Urinary bladder (tissue), 4 donors: ENCODE results near the gene VPS39. TPM values are rescaled to one million over a fixed set of nuclear protein-coding genes. Genes with fewer than 3 reads are reported as not detected.

Source experiments
- DNase-seq: peaks from one replicate; pipeline ENCODE4 v3.0.0-alpha.2; 2015; ENCODE audit errors: extremely low spot score
- H3K27ac ChIP-seq: one replicate; pipeline ENCODE4 v1.5.1; 2013; ENCODE audit warnings: low read depth, mild to moderate bottlenecking, moderate library complexity
- H3K36me3 ChIP-seq: one replicate; pipeline ENCODE4 v1.6.1; 2013; ENCODE audit warnings: mild to moderate bottlenecking, moderate library complexity; ENCODE audit not compliant: insufficient read depth
- H3K4me1 ChIP-seq: one replicate; pipeline ENCODE4 v1.6.1; 2013; ENCODE audit warnings: mild to moderate bottlenecking, moderate library complexity; ENCODE audit not compliant: insufficient read depth
- H3K4me3 ChIP-seq: one replicate; pipeline ENCODE4 v1.5.1; 2013; ENCODE audit warnings: low read depth, low read length
- WGBS: extraction: QIAGEN DNeasy Blood & Tissue Kit; methylation state at CpG from one replicate; pipeline ENCODE4 v1.1.7; 2013; 5-methylcytosine and 5-hydroxymethylcytosine counted together
- polyA plus RNA-seq: library from polyadenylated mRNA; stranded (reverse); fragments of 200-250 nt; gene quantifications from one replicate; pipeline ENCODE4 v1.2.3, GENCODE V29; 2013
- total RNA-seq: library from RNA; depleted of rRNA; stranded (reverse); fragments of >200 nt; gene quantifications from one replicate; pipeline ENCODE4 v1.2.3, GENCODE V29; 2014
- donor health status: healthy with polysubstance abuse.
- donor health status: healthy.

VPS39 gene
- total and polyA plus RNA-seq, 2 donors, result 43.8 to 57.3 TPM

- no peaks in the 10 kb centered on the region for H3K4me1 ChIP-seq
- WGBS, result 82% methylated on average over 21 of the region's 21 CpGs
- DNase-seq, result no peak
- H3K36me3 ChIP-seq, result no peaks in the 10 kb centered on the region
- no peak overlapping the region for H3K27ac ChIP-seq
- H3K4me3 ChIP-seq, result no peak overlapping the region
These were observed 66.1 kb downstream of the VPS39 start for GRCh38 chr15:42141795-42142667.

GRCh38 chr15:42141246-42141645 is 66.9 kb downstream of the VPS39 start:
- Histone ChIP-seq H3K36me3 (no peaks in the 10 kb centered on the region), H3K27ac (no peak overlapping the region), H3K4me3 (no peak overlapping the region), H3K4me1 (no peaks in the 10 kb centered on the region)
- no peak for DNase-seq
- 84% methylated on average over 7 of the region's 7 CpGs for WGBS

GRCh38 chr15:42140383-42141070 is 67.6 kb downstream of the VPS39 start:
- WGBS, result 80% methylated on average over 8 of the region's 8 CpGs
- H3K4me1 ChIP-seq, result no peaks in the 10 kb centered on the region
- no peak overlapping the region for H3K27ac ChIP-seq
- DNase-seq, result no peak
- H3K4me3 ChIP-seq, result no peak overlapping the region
- no peaks in the 10 kb centered on the region for H3K36me3 ChIP-seq

- no peaks in the 10 kb centered on the region for H3K36me3 ChIP-seq
- WGBS, result 82% methylated on average over 6 of the region's 6 CpGs
- H3K27ac ChIP-seq, result no peak overlapping the region
- H3K4me3 ChIP-seq, result no peak overlapping the region
- no peaks in the 10 kb centered on the region for H3K4me1 ChIP-seq
- no peak for DNase-seq
These were observed 68.5 kb downstream of the VPS39 start for GRCh38 chr15:42139596-42139995.

- 55% methylated on average over 3 of the region's 3 CpGs for WGBS
- no peaks in the 10 kb centered on the region for H3K4me1 ChIP-seq
- H3K27ac ChIP-seq, result no peak overlapping the region
- no peaks in the 10 kb centered on the region for H3K36me3 ChIP-seq
- DNase-seq, result no peak
- no peak overlapping the region for H3K4me3 ChIP-seq
These were observed 69.1 kb downstream of the VPS39 start for GRCh38 chr15:42138968-42139386.

GRCh38 chr15:42138411-42138810 is 69.7 kb downstream of the VPS39 start:
- no peak for DNase-seq
- H3K4me3 ChIP-seq, result no peak overlapping the region
- H3K36me3 ChIP-seq, result no peaks in the 10 kb centered on the region
- no peak overlapping the region for H3K27ac ChIP-seq
- 86% methylated on average over 4 of the region's 4 CpGs for WGBS
- H3K4me1 ChIP-seq, result no peaks in the 10 kb centered on the region

GRCh38 chr15:42137461-42138261 is 70.4 kb downstream of the VPS39 start:
- WGBS, result 48% methylated on average over 11 of the region's 11 CpGs
- no peak for DNase-seq
- Histone ChIP-seq H3K36me3 (no peaks in the 10 kb centered on the region), H3K4me3 (no peak overlapping the region), H3K27ac (no peak overlapping the region), H3K4me1 (no peaks in the 10 kb centered on the region)

- no peaks in the 10 kb centered on the region for H3K36me3 ChIP-seq
- H3K4me1 ChIP-seq, result no peaks in the 10 kb centered on the region
- H3K4me3 ChIP-seq, result no peak overlapping the region
- no peak overlapping the region for H3K27ac ChIP-seq
- WGBS, result 81% methylated on average over 11 of the region's 11 CpGs
- no peak for DNase-seq
These were observed 71.6 kb downstream of the VPS39 start for GRCh38 chr15:42136513-42136912.

GRCh38 chr15:42135351-42135750 is 72.8 kb downstream of the VPS39 start:
- Histone ChIP-seq H3K27ac (no peak overlapping the region), H3K36me3 (no peaks in the 10 kb centered on the region), H3K4me3 (no peak overlapping the region), H3K4me1 (no peaks in the 10 kb centered on the region)
- DNase-seq, result no peak
- 76% methylated on average over 1 of the region's 1 CpG for WGBS

- WGBS, result 77% methylated on average over 6 of the region's 6 CpGs
- no peak for DNase-seq
- Histone ChIP-seq H3K27ac (no peak overlapping the region), H3K4me1 (no peaks in the 10 kb centered on the region), H3K36me3 (no peaks in the 10 kb centered on the region), H3K4me3 (no peak overlapping the region)
These were observed 73.4 kb downstream of the VPS39 start for GRCh38 chr15:42134617-42135245.

- 68% methylated on average over 11 of the region's 11 CpGs for WGBS
- Histone ChIP-seq H3K27ac (no peak overlapping the region), H3K36me3 (no peaks in the 10 kb centered on the region), H3K4me1 (no peaks in the 10 kb centered on the region), H3K4me3 (no peak overlapping the region)
- DNase-seq, result no peak
These were observed 74.1 kb downstream of the VPS39 start for GRCh38 chr15:42133886-42134502.

- 80% methylated on average over 4 of the region's 4 CpGs for WGBS
- Histone ChIP-seq H3K36me3 (no peaks in the 10 kb centered on the region), H3K4me3 (no peak overlapping the region), H3K27ac (no peak overlapping the region), H3K4me1 (no peaks in the 10 kb centered on the region)
- DNase-seq, result no peak
These were observed 74.7 kb downstream of the VPS39 start for GRCh38 chr15:42133356-42133755.
